Nephron (organoid): ENCODE data around the gene FAM237A.

Experiments
- H3K27ac Mint-ChIP-seq, 3 experiments: 2 replicates each; pipeline ENCODE4 v1.8.0; 2020; ENCODE audit warnings: mixed read lengths in 3 of 3, mild to moderate bottlenecking in 2 of 3, moderate library complexity in 1 of 3
- H3K27me3 Mint-ChIP-seq: 2 replicates; pipeline ENCODE4 v1.8.0; 2021; ENCODE audit warnings: low read depth, mild to moderate bottlenecking, moderate library complexity, mixed read lengths
- H3K36me3 Mint-ChIP-seq: 2 replicates; pipeline ENCODE4 v1.8.0; 2020; ENCODE audit warnings: low read depth, mixed read lengths
- H3K4me1 Mint-ChIP-seq: 2 replicates; pipeline ENCODE4 v1.8.0; 2020; ENCODE audit warnings: mixed read lengths
- H3K4me3 Mint-ChIP-seq, 3 experiments: 2 replicates each; pipeline ENCODE4 v1.8.0; 2020; ENCODE audit warnings: mild to moderate bottlenecking in 3 of 3, mixed read lengths in 3 of 3, moderate library complexity in 2 of 3
- H3K9me3 Mint-ChIP-seq: 2 replicates; pipeline ENCODE4 v1.8.0; 2020; ENCODE audit warnings: mixed read lengths
- CTCF ChIP-seq, 3 experiments: fragments of 200-600 bp; sonication (generic); IDR thresholded peaks; one replicate each; pipeline ENCODE4 v1.5.0; 2021; ENCODE audit warnings: antibody characterized with exemption in 3 of 3; ENCODE audit not compliant: unreplicated experiment in 3 of 3

Gene FAM237A

GRCh38 chr2:206657087-206657486, 14.8 kb downstream of the FAM237A start:
- peaks cover 4% of the 10 kb centered on the region for H3K27me3 Mint-ChIP-seq
- no peak overlapping the region for H3K27ac Mint-ChIP-seq
- TF ChIP-seq CTCF (IDR thresholded peaks at IDR 0.05; ENCODE audit: unreplicated experiment in 3 of 3), result no peak
- no peaks in the 10 kb centered on the region for H3K36me3 Mint-ChIP-seq
- no peak overlapping the region for H3K4me3 Mint-ChIP-seq
- H3K4me1 Mint-ChIP-seq, result no peaks in the 10 kb centered on the region
- no peaks in the 10 kb centered on the region for H3K9me3 Mint-ChIP-seq

GRCh38 chr2:206665251-206665650, 23.0 kb downstream of the FAM237A start:
- H3K27ac Mint-ChIP-seq, result no peak overlapping the region
- H3K36me3 Mint-ChIP-seq, result no peaks in the 10 kb centered on the region
- H3K4me1 Mint-ChIP-seq, result no peaks in the 10 kb centered on the region
- no peaks in the 10 kb centered on the region for H3K27me3 Mint-ChIP-seq
- no peaks in the 10 kb centered on the region for H3K9me3 Mint-ChIP-seq
- H3K4me3 Mint-ChIP-seq, result no peak overlapping the region
- TF ChIP-seq CTCF (IDR thresholded peaks at IDR 0.05; ENCODE audit: unreplicated experiment in 3 of 3), result no peak

- H3K4me1 Mint-ChIP-seq, result no peaks in the 10 kb centered on the region
- no peaks in the 10 kb centered on the region for H3K9me3 Mint-ChIP-seq
- no peaks in the 10 kb centered on the region for H3K36me3 Mint-ChIP-seq
- no peak overlapping the region for H3K27ac Mint-ChIP-seq
- H3K4me3 Mint-ChIP-seq, result no peak overlapping the region
- H3K27me3 Mint-ChIP-seq, result no peaks in the 10 kb centered on the region
- no peak for TF ChIP-seq CTCF (IDR thresholded peaks at IDR 0.05; ENCODE audit: unreplicated experiment in 3 of 3)
These were observed 28.4 kb downstream of the FAM237A start for GRCh38 chr2:206670531-206671319.

- Mint-ChIP-seq H3K9me3 (no peaks in the 10 kb centered on the region), H3K36me3 (no peaks in the 10 kb centered on the region), H3K27ac (no peak overlapping the region), H3K4me1 (no peaks in the 10 kb centered on the region), H3K4me3 (no peak overlapping the region), H3K27me3 (peaks cover 8% of the 10 kb centered on the region)
- no peak for TF ChIP-seq CTCF (IDR thresholded peaks at IDR 0.05; ENCODE audit: unreplicated experiment in 3 of 3)
These were observed 41.3 kb downstream of the FAM237A start for GRCh38 chr2:206683546-206683945.

GRCh38 chr2:206688453-206688852, 46.2 kb downstream of the FAM237A start:
- TF ChIP-seq CTCF (IDR thresholded peaks at IDR 0.05; ENCODE audit: unreplicated experiment in 3 of 3), result no peak
- no peaks in the 10 kb centered on the region for H3K9me3 Mint-ChIP-seq
- H3K36me3 Mint-ChIP-seq, result no peaks in the 10 kb centered on the region
- no peak overlapping the region for H3K4me3 Mint-ChIP-seq
- H3K27me3 Mint-ChIP-seq, result peaks cover 10% of the 10 kb centered on the region
- no peaks in the 10 kb centered on the region for H3K4me1 Mint-ChIP-seq
- no peak overlapping the region for H3K27ac Mint-ChIP-seq

- H3K27ac Mint-ChIP-seq, result no peak overlapping the region
These were observed 46.7 kb downstream of the FAM237A start for GRCh38 chr2:206688990-206689389.

More at GRCh38 chr2:206688990-206689389, 46.7 kb downstream of the FAM237A start:
- no peak overlapping the region for H3K4me3 Mint-ChIP-seq
- peaks cover 7% of the 10 kb centered on the region for H3K27me3 Mint-ChIP-seq
- TF ChIP-seq CTCF (IDR thresholded peaks at IDR 0.05; ENCODE audit: unreplicated experiment in 3 of 3), result no peak
- no peaks in the 10 kb centered on the region for H3K9me3 Mint-ChIP-seq
- no peaks in the 10 kb centered on the region for H3K36me3 Mint-ChIP-seq
- no peaks in the 10 kb centered on the region for H3K4me1 Mint-ChIP-seq
